ENCODE results near the gene CACNG7. TPM values are rescaled to one million over a fixed set of nuclear protein-coding genes. Genes with fewer than 3 reads are reported as not detected.

The CACNG7 gene
- total RNA-seq, 1 donor from 2014 or later: not detected

DNA sequence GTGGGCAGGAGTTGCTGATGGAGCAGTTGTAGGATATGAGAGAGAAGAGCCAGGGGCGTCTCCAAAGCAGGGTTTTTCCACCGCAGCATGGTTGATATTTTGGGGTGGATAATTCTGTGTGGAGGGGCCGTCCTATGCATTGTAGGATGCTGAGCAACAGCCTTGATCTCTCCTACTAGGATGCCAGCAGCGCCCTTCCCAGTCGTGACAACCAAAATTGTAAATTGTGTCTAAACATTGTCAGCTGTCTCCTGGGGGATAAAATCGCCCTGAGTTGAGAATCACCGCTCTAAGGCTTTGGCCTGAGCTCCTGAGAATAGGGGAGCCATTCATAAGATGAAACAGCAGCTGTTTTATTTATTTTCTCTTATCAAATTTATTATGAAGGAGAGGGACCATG lies 57.9 kb downstream of the CACNG7 start:
- intact Hi-C loops (cut with DNase I): no loop called here
- DNase-seq (ENCODE audit: low spot score) (no peak), ATAC-seq (no peak)

DNA sequence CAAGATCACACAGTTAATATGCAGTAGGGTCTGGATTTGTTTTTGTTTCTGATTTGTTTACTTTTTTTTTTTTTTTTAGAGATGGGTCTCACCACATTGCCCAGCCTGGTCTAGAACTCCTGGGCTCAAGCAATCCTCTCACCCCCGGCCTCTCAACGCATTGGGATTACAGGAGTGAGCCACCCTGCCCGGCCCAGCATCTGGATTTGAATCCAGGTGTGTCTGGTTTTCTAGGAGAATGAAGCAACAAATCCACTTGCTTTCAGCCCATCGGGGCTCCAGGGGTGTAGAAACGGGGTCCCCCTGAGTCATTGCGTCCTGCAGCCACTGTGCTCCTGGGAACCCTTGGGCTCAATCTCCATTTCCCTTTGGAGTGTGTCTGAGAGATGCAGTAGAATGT lies 60.3 kb downstream of the CACNG7 start:
- intact Hi-C loops (cut with DNase I): no loop called here
- DNase-seq (ENCODE audit: low spot score): no peak

DNA sequence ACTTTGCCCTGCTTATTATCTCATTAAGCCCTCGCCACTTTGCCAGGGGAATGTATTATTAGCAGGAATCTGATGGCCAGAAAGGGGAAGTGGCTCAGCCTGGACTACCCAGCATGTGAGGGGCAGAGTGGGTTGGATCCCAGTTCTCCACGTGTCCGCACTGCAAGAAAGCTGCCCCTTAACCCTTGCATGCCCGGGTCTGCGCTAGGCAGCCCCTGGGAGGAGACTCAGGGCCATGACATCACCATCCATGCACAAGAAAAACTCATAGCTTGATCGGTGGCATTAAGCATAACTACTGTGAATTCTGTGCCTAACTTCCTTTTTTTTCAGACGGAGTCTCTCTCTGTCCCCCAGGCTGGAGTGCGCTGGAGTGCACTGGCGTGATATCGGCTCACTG lies 62.6 kb downstream of the CACNG7 start:
- DNase-seq (ENCODE audit: low spot score) (no peak), ATAC-seq (no peak)
- intact Hi-C loops (cut with DNase I): no loop called here

More for the DNA sequence above, 60.3 kb downstream of the CACNG7 start:
- no peak for ATAC-seq

DNA sequence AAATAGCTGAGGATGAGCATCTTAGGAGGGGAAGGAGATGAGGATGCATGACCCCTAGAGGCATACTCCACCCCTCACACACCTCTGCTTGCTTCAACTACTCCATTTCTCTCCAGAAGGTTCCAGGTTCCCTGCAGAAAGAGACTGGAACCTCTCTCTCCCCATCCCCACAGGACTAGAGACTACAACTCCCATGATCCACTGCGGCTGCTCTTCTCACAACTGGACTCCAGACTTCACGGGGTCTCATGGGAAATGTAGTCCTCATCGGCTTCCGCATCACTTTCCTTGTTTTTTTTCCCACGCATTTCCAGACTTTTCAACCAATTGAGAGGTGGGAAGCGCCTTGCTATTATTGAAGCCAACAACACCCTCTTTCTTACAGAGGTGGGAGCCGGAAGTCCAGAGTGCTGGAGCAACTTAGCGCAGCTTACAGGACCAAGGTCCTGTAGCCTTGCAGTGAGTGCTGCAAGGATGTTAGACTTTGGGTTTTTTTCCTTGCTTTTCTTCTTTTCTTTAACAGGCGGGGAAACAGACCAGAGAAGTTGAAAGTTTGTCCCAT lies 68.4 kb downstream of the CACNG7 start:
- ATAC-seq (peak; percentile 95), DNase-seq (ENCODE audit: low spot score) (peak; percentile 81)
- intact Hi-C loops (cut with DNase I): no loop called here

DNA sequence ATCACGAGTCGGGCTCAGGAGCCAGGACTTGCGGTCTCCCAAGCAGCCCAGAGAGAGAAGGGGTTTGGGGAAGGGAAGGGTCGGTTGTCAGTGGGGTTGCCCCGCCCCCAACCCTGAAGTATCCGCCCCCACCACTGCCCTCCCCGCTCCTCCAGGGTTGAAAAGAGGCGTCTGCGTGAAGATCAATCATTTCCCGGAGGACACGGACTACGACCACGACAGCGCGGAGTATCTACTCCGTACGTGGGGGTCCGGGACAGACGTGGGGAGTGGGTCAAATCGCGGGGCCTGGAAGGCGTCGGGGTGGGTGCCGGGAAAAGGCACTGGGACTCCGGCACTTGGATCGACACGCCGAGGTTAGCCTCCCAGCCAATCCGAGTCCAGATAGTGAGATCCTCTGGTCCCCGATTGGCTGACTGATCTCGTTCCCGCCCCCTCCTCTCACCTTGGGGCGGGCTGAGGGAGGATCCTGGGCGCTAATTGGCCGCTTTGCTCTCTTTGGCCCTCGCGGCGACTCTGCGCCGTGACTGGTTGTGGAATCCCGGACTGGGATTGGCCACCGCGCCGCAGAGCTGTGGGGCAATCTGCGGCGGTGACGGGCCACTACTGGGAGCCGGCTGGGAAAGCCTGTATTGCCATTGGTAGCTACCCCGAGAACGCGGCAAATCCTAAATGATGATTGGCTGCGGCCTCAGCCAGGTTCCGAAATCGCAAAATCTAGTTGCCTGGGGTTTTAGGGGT lies 69.1 kb downstream of the CACNG7 start:
- intact Hi-C loops (cut with DNase I): no loop called here
- DNase-seq (ENCODE audit: low spot score) (peak; percentile 66), ATAC-seq (peak; percentile 82)

DNA sequence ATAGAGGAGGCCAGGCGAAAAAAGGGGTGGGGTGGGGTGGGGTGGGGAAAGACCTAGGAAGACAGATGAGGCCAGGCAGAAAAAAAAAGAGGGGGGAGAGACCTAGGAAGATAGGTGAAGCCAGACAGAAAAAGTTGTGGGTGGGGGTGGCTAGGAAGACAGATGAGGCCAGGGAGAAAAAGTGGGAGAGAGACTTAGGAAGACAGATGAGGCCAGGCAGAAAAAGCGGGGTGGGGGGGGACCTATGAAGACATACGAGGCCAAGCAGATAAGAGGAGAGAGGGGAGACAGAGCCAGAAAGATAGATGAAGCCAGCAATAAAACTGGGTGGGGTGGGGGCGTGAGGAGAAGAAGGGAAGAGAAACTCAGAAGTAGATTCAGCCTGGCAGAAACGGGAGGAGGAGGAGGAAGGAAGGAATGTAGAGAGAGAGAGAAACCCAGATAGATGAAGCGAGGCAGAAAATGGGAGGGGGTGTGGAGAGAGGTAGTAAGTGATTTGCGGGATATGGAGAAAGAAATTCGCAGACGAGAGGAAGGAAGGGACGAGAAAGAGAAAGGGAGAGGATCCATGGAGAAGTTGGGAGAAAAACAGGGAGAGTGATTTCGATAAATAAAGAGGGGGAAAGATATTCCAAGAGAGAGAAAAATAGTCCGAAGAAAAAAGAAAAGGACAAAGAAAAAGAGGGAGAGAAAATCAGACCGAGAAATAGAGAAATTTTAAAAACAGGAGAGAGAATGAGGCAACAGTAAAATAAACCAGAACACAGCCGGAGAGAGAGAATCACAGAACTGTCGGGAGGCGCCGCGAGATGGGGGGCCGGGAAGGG lies 70.1 kb downstream of the CACNG7 start:
- DNase-seq (ENCODE audit: low spot score) (no peak), ATAC-seq (no peak)
- intact Hi-C loops (cut with DNase I): no loop called here

DNA sequence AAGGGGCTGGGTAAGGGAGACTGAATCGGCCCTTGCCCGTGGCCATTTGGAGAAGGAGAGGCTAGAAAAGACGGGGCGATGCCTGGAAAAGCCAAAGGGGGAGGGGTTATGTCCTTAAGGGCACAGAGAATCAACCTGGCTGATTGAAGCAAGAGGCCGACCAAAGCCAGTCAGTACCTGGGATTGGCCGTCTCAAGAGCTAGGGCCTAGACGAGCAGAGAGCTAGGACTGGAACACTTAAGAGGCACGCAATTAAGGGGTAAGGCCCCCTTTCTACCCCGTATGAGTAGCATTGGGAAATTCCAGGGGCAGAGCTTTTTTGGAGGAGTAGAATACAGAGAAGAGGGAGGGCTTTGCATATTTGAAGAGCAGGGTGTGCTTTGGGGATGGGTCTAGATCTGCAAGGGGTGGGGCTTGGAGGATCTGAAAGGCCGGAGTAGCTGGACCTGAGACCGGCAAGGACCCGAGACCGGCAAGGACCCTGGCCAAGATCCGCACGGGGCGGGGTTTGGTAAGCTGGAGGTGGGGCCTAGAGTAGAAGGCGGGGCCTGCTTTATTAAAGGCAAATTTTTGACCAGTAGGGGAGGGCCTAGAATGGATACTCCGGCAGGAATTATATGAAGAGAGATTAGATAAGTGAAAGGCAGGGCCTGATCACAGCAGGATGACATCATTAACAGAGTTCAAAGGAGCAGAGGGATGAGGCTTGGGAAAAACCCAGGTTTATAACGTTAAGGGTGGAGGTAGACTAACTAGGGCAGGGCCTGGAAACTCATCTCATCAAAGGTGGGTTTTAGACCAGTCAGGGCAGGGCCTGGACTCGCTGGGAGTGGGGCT lies 71.7 kb downstream of the CACNG7 start:
- intact Hi-C loops (cut with DNase I): no loop called here
- ATAC-seq (no peak), DNase-seq (ENCODE audit: low spot score) (no peak)

DNA sequence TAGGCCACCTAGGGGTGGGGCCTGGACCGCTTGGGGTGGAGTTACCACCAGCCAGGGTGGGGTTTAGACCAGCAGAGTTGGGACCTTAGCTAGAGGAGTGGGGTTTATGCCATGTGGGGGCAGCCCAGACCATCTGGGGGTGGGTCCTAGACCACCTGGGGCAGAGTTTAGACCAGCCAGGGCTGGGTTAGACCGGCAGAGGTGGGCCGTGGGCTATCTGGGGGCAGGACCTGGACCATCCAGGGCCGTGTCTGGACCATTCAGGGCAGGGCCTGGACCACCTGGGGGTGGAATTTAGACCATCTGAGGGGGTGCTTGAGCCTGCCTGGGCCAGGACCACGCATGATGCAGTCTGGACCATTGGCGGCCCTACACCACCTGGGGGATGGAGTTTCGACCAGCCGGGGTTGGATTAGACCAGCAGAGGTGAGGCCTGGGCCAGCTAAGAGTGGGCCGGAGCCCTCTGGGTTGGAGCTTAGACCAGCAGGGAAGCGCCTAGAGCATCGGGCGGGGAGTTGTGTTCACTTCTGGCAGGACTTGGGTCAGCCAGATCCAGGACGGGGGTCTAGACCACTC lies 72.4 kb downstream of the CACNG7 start:
- DNase-seq (ENCODE audit: low spot score) (no peak), ATAC-seq (no peak)
- intact Hi-C loops (cut with DNase I): no loop called here

DNA sequence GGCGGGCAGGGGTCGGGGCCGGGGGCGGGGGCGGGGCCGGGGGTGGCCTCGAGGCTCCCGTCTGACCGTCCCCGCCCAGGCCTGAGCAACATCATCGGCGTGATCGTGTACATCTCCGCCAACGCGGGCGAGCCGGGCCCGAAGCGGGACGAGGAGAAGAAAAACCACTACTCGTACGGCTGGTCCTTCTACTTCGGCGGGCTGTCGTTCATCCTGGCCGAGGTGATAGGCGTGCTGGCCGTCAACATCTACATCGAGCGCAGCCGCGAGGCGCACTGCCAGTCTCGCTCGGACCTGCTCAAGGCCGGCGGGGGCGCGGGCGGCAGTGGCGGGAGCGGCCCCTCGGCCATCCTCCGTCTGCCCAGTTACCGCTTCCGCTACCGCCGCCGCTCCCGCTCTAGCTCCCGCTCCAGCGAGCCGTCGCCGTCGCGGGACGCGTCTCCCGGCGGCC lies 72.9 kb downstream of the CACNG7 start:
- no peak for DNase-seq (ENCODE audit: low spot score)
- intact Hi-C loops (cut with DNase I): no loop called here
- no peak for ATAC-seq

DNA sequence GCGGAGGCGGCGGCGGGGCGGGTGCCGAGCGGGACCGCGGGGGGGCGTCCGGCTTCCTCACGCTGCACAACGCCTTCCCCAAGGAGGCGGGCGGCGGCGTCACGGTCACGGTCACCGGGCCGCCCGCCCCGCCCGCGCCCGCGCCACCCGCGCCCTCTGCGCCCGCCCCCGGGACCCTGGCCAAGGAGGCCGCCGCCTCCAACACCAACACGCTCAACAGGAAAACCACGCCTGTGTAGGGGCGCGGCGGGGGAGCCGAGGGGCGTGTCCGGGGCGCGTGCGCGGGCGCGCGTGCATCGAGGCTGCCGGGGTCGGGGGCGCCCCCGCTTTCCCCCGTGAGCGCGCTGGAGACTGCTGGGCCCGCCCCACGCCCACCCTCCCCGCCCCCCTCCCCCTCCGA lies 73.5 kb downstream of the CACNG7 start:
- intact Hi-C loops (cut with DNase I): no loop called here
- no peak for ATAC-seq
- DNase-seq (ENCODE audit: low spot score): no peak

DNA sequence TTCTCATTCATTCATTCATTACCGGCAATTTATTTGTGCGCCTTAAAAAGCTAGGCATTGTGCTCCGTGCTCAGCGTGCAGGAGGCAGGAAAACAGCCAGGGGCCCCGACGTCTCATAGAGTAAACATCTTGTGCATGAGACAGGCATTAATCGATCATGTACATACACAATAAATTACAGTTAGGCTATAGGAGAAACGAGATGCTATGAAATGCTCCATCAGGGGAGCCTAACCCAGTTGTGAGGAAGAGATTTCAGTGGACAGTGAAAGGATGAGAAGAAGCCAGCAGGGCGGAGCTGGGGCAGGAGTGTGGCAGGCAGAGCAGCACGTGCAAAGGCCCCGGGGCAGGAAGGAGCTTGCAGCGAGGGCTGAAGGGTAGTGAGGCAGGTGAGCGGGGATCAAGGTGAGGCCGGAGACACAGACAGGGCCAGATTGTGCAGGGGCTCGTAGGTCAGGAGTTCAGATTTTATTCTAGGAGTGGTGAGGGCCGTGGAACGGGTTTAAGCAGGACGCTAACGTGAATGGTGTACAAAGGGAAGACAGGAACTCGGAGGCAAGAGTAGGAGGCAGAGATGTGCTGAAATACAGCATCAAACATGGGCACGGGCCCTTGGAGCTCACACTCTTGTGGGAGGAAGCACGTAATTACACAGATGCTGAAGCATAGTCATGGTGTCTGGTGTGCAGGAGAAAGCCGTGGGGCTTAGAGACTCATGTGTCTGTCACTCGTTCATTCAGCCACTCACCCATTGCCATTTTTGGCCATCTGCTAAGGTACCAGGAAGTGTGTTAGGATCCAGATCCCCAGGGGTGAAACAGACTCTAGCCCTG lies 74.6 kb downstream of the CACNG7 start:
- no peak for ATAC-seq
- no peak for DNase-seq (ENCODE audit: low spot score)
- intact Hi-C loops (cut with DNase I): no loop called here

DNA sequence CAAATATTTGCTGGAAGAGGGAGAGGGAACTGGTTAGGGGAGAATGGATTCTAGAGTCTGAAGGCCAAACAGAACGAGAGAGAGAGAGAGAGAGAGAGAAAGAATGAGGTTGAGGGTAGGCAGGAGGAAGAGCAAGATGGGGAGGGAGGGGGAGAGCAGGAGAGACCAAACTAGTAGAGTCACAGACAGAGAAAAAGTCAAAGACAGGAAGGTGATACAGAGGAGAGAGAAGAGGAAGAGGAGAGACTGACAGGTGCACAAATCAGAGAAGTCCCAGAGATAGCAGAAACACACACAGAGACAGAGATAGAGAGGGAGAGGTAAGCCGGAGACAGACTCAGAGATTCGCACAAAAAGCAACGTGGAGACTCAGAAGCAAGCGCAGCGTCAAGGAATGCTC lies 76.8 kb downstream of the CACNG7 start:
- ATAC-seq (no peak), DNase-seq (ENCODE audit: low spot score) (no peak)
- intact Hi-C loops (cut with DNase I): no loop called here

DNA sequence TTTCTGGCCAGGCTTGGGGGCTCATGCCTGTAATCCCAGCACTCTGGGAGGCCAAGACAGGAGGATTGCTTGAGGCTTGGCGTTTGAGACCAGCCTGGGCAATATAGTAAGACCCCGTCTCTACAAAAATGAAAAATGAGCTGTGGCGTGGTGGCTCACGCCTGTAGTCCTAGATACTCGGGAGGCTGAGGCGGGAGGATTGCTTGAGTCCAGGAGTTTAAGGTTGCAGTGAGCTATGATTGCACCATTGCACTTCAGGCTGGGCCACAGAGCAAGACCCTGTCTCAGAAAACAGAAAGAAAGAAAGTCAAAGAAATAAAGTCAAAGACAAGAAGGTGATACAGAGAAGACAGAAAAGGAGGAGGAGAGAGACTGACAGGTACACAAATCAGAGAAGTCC lies 79.9 kb downstream of the CACNG7 start:
- intact Hi-C loops (cut with DNase I): no loop called here

DNA sequence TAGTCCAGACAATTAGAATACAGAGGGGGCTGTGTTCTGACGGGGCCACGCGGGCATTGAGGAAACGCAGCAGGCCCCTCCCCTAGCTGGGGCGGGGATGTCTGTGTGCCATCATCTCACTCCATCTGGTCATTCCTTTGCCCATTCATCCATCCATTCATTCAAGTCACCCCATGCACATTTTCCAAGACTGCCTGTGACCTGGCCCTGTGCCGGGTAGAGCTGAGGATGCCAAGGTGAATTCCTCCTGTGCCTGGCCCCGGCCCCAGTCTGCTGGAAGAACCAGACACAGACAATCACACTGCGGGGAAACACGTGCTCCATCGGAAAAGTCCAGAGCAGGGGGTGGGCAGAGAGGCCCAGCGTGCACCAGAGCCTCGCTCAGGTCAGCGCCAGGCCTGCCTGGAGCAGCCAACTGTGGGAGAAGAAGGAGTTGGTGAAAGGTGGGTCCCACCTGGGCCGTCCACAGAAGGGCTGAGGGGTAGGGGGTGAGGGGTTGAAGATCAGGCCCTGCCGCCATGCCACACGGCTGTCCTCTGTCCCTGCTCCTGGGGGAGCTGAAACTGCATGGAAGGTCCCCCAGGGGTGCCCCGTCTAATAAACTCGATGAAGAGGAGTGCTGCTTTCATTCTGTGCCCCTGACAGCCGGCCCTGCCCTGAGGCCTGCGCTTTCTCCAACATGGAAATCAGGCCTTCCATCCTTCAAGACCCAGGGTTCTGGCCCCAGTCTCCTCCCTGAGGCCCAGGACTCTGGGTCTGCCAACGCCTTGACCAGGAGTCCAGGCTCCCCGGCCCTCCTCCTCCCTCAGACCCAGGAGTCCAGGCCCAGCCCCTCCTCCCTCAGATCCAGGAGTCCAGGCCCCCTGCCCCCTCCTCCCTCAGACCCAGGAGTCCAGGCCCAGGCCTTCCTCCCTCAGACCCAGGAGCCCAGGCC lies 80.8 kb downstream of the CACNG7 start:
- intact Hi-C loops (cut with DNase I): no loop called here
- ATAC-seq: no peak
- DNase-seq (ENCODE audit: low spot score): no peak

More for the DNA sequence above, 79.9 kb downstream of the CACNG7 start:
- no peak for DNase-seq (ENCODE audit: low spot score)
- ATAC-seq: no peak

DNA sequence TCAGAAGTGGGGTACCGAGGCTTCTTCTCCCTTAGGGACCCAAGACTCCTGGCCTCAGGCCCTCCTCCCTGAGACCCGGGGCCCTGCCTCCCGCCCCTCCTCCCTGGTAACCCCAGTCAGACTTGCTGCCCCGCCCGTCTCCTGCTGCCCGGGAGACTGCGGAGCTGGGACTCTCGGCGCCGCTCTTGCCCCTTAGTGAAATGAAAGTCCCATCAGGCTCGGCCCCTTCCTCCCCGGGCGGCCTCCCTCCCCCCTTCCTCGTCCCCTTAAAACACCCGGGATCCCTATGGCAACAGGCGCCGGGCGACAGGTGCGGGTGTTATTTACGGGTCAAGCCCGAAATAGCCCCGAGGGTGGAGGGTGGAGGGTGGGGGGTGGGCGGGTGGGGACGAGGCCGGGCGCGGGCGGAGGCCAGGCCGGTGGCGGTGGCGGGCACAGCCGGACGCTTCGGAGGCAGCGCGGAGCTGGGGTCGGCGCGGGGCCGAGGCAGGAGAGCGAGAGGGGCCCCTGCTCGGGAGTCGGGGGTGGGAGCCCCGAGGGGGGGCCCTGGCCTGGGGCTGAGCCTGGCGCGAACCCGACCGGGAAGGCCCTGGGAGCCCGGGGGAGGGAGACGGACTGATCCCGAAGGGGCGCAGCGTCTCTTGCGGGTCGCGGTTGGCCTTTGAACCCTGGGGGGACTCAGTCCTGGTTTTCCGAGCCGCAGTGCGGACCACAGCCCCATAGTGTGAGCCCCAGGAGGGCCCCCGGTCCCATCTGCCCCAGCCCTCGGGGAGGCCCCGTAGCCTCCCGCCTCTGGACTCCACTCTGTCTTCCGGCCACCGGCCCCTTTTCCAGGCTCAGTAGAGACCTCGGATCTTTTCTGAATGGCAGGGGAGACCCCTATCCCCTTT lies 82.4 kb downstream of the CACNG7 start, which contains the start of gene CACNG6:
TSS of gene CACNG6 (plus strand) at position 414 of the 890 bp plus-strand sequence. CDS start 1,241 bp downstream, outside the sequence.
- ATAC-seq (no peak), DNase-seq (ENCODE audit: low spot score) (no peak)
- intact Hi-C loops (cut with DNase I): no loop called here

DNA sequence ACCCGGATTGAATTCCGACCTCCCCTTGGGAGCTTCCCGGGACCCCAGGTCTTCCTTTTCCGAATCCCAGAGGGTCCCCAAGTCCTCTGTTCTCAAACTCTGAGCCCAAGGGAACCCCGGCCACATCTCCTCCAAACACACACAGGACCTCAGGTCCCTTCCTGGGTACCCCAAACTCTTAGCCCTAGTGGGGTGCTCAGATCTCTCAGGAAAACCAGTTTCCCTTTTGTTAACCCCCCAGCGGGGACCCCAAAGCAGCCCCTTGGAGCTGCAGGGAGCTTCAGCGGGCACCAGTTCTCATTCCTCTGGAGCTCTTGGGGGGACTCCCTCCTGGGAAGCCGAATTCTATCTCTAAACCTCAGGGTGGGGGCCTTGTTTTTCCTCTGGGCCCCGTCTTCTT lies 83.1 kb downstream of the CACNG7 start:
- intact Hi-C loops (cut with DNase I): no loop called here
- no peak for ATAC-seq
- no peak for DNase-seq (ENCODE audit: low spot score)

Data from sciatic nerve (tissue), 2 donors.